ENCODE data around the gene TMEM127.
"Not testable (repeated sequence)": the region's sequence is repeated elsewhere in the genome, so short reads cannot be mapped to it uniquely, and the experiment has no call there.

Gene TMEM127

GRCh38 chr2:96265349-96265839 lies 403 bp downstream of the TMEM127 start:
- no peak for DNase-seq
- in situ Hi-C loops (cut with MboI; ENCODE audit: low pct_unique_long_range_greater_than_20kb, low sequenced_read_pairs), result no loop called here

- in situ Hi-C loops (cut with MboI; ENCODE audit: low pct_unique_long_range_greater_than_20kb, low sequenced_read_pairs), result no loop called here
- peak; percentile 57 for DNase-seq
Measured at GRCh38 chr2:96264656-96265348, 995 bp downstream of the TMEM127 start.

- in situ Hi-C loops (cut with MboI; ENCODE audit: low pct_unique_long_range_greater_than_20kb, low sequenced_read_pairs), result no loop called here
- DNase-seq, result no peak
Measured at GRCh38 chr2:96264086-96264485, 1.7 kb downstream of the TMEM127 start.

DNA sequence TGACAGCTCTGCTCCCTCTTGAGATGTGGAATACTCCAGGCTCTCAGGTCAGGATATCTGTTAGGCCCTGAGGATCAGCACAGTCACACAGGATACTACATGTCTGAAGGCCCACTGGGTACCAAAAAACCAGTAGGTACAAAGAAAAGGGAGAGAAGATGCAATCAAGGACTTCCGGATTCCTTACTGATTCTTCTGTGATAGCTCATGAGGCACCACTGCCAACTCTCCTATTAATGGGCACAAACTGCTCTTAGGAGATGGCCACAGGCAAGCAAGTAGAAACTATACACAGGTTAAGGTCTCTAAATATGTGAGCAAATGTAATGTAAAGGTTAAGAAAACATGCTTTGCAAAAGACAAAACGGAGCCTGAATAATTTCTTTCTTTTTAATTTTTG lies 3.5 kb downstream of the TMEM127 start:
- no peak for DNase-seq
- in situ Hi-C loops (cut with MboI; ENCODE audit: low pct_unique_long_range_greater_than_20kb, low sequenced_read_pairs), result no loop called here

DNA sequence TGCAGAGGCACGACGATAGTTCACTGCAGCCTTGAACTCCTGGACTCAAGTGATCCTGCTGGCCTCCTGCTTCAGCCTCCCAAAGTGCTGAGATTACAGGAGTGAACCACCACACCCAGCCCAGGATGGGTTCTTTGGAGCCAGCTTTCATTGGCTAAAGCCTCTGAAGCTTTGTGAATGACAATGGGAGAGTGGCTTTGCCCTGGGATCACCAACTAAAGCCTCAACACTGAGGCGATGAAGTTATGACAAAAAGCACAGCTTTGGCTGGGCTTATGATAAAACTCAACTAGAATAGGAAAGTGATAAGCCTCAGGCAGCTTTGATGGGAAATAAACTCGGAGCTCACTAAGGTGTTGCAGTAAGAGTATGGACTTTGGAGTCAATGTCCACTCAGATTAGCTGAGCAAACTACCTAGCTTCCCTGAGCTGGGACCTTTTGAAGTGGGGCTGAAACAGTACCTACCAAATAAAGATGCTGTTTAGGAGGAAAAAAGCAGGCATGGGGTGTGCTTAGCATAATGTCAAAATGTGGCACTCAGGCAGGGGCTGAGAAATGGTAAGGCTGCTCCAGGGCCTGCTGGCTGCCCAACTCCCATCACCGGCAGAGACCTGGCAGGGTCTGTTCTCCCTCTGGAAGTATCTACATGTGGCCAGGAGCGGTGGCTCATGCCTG lies 4.3 kb downstream of the TMEM127 start:
- in situ Hi-C loops (cut with MboI; ENCODE audit: low pct_unique_long_range_greater_than_20kb, low sequenced_read_pairs), result no loop called here
- DNase-seq, result no peak

GRCh38 chr2:96260387-96261260 lies 5.2 kb downstream of the TMEM127 start:
- in situ Hi-C loops (cut with MboI; ENCODE audit: low pct_unique_long_range_greater_than_20kb, low sequenced_read_pairs), result no loop called here

DNA sequence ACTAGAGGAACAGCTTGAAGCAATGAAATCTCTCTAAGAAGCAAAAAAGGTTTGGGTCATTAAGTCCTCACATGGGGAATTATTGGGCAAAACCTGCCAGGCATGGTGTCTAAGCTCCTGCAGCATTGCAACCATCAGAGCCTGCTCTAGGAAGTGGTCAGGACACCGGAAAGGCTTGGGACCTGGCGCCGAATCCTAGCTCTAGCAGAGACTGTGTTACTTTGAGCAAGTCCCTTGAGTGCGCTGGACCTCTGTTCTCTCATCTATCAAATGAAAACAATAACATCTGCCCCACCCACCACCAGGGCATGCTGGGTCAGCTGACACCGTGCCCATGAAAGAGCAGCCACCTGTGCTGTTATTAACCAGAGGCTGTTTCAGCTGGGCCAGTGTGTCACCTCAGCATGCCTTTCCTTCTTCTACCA lies 6.3 kb downstream of the TMEM127 start:
- in situ Hi-C loops (cut with MboI; ENCODE audit: low pct_unique_long_range_greater_than_20kb, low sequenced_read_pairs), result no loop called here
- DNase-seq, result no peak

More at GRCh38 chr2:96260387-96261260, 5.2 kb downstream of the TMEM127 start:
- DNase-seq, result peak; percentile 88

DNA sequence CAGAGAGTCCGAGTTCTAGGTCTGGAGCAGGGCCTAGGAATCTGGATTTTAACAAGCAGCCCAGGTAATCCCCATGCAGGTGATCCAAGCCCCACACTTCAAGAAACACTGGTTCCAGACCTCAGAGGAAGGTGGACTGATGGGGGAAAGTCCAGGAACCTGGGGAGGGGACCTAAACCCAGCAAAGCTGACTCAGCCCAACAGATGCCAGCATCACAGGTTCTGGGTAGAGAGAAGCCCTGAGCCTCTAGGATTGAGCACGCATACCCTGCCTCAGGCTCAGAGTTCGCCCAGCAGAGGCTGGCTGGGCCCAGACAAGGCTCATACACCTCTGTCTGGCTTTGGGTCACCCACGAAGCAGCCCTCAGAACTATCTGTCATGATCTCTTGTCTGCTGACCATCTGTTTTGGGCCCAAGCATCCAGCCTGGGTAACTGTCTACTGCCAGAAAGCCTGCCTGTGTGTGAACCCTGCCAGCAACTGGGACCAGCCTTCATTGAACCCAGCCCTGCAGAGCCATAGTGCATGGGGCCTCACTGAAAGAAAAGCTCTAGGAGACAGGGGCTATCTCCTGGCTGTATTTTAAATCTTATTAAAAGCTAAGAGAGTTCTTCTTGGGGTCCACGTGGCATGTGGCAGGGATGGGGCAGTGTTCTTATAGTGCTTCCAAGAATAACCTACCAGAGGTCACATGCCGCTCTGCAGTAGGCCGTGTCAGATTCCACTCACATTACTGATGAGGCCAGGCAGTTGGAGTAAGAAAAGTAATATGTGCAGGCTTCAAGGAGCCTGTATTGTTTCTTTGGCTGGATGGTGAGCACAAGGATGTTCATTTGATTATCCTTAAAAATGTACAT lies 7.4 kb downstream of the TMEM127 start:
- DNase-seq, result no peak
- in situ Hi-C loops (cut with MboI; ENCODE audit: low pct_unique_long_range_greater_than_20kb, low sequenced_read_pairs), result no loop called here

DNA sequence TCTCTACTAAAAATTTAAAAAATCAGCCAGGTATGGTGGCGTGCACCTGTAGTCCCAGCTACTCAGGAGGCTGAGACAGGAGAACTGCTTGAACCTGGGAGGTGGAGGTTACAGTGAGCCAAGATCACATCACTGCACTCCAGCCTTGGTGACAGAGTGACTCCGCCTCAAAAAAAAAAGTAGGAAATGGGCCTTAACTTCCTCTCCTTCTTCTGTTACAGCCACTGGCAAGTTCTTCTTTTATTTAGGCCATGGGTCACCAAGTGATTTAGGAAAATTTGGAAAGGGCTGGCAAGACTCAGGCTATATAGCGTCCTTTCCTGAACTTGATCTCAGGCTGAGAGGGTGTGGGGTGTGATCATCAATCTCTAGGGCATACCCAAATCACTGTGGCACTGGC lies 8.1 kb downstream of the TMEM127 start:
- peak; percentile 78 for DNase-seq
- in situ Hi-C loops (cut with MboI; ENCODE audit: low pct_unique_long_range_greater_than_20kb, low sequenced_read_pairs), result not testable (repeated sequence)

GRCh38 chr2:96256611-96257113 lies 9.1 kb downstream of the TMEM127 start:
- peak; percentile 72 for DNase-seq
- in situ Hi-C loops (cut with MboI; ENCODE audit: low pct_unique_long_range_greater_than_20kb, low sequenced_read_pairs), result no loop called here

DNA sequence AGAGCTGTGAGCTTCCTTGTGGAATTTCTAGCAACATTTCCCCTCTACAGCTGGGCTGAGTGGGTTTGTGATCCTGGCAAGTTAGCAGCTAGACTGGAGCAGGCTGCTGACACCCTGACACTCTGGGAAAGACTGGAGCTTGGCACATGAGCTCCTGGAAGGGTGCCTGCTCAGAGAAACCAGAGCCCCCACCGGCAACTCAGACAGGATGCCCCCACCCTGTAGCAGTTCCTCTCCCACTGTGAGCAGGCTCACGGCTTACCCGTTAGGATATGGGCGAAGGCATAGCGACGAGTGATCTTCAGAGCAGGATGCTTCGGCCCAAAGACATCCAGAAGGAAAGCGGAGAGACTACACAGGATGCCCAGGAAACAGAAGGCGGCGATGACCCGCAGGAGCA lies 11.2 kb downstream of the TMEM127 start:
- in situ Hi-C loops (cut with MboI; ENCODE audit: low pct_unique_long_range_greater_than_20kb, low sequenced_read_pairs), result no loop called here
- DNase-seq, result no peak

DNA sequence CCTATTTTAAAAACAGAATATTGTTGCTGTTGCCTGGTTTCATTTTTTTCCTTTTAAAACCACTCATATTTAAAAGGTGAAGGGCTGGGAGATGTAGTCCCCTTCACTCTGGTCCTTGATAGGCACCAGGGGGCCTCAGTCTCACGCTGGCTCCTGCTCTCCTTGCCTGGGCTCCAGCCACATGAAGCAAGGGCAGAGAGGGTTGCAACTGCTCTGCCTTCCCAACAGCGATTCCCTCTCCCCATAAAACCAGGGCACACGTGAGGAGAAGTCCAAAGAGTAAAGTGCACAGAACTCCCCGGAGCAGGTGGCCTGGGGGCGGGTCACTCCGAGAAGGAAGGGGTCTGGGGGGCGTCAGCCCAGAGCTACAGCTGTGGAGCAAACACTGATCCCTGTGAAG lies 12.8 kb downstream of the TMEM127 start:
- no peak for DNase-seq
- in situ Hi-C loops (cut with MboI; ENCODE audit: low pct_unique_long_range_greater_than_20kb, low sequenced_read_pairs), result no loop called here

- no peak for DNase-seq
- in situ Hi-C loops (cut with MboI; ENCODE audit: low pct_unique_long_range_greater_than_20kb, low sequenced_read_pairs), result no loop called here
Measured at GRCh38 chr2:96252526-96252925, 13.3 kb downstream of the TMEM127 start.

DNA sequence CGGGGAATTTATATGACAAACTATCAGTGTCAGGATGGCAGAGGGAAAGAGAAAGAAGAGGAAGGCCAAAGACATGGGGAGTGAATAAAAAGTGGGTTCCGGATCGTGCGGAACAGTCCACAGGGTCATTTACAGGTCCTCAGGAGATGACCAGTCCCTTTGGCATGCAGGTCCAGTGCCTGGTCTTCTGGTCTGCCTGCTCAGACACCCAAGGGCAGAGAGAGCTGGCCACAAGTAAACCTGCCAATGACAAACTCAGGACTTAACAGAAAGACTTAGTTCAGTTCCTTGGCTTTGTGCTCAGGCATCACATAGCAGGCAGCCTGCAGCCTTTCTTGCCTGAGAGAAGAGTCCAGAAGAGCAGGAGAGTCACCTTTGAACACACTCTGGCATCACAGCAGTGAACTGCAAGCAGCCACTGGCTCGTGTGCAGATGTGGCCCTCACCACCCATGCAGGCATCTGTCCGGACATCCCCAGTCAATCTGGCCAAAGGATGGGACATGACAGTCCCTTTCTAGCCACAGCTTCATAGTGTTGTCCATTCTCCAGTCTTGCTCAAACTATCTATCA lies 14.0 kb downstream of the TMEM127 start:
- no peak for DNase-seq
- in situ Hi-C loops (cut with MboI; ENCODE audit: low pct_unique_long_range_greater_than_20kb, low sequenced_read_pairs), result no loop called here

DNA sequence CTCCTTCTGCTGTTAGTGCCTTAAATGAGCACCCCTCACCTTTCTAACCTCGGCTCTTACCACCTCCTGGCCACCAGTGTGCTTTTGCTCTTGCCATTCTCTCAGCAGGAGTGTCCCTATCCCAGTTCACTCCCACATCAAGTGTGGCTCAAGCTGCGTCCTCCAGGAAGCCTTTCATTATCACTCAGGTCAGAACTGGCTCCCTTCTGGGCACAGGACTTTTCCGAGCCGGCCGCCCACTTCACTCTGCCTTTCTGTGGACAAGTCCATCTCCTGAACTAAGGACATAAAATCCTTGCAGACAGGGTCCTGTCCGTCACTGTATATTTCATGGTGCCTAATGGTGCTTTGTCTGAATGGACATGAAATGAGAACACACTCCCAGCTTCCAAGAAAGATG lies 15.6 kb downstream of the TMEM127 start:
- no peak for DNase-seq
- in situ Hi-C loops (cut with MboI; ENCODE audit: low pct_unique_long_range_greater_than_20kb, low sequenced_read_pairs), result no loop called here

DNA sequence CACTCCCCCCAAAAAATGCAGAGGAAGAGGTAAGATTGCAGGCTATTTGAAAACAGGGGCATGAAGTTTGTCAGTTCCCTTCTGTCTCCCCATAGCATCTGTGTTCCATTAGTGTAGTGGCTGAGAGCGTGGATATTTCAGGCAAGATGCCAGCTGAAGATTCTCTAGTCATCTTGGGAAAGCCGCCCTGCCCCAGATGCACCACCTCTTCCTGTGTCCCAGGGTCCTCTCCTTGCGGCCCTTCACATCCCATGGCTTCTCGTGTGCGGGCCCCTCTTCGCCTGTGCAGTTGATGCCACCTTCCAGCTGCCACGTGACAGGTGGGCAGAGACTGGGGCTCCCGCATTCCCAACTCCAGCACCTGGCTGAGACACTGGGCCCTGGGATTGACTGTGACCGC lies 16.1 kb downstream of the TMEM127 start:
- in situ Hi-C loops (cut with MboI; ENCODE audit: low pct_unique_long_range_greater_than_20kb, low sequenced_read_pairs), result no loop called here
- DNase-seq, result no peak

GRCh38 chr2:96248624-96249023 lies 17.2 kb downstream of the TMEM127 start:
- in situ Hi-C loops (cut with MboI; ENCODE audit: low pct_unique_long_range_greater_than_20kb, low sequenced_read_pairs), result no loop called here
- no peak for DNase-seq

GRCh38 chr2:96247896-96248295 lies 17.9 kb downstream of the TMEM127 start:
- in situ Hi-C loops (cut with MboI; ENCODE audit: low pct_unique_long_range_greater_than_20kb, low sequenced_read_pairs), result no loop called here
- DNase-seq, result no peak
